Muscle layer of duodenum (tissue), 2 donors: Measurements from ENCODE around the gene PLCG2.
"Not testable (repeated sequence)": the region's sequence is repeated elsewhere in the genome, so short reads cannot be mapped to it uniquely, and the experiment has no call there.

Source experiments
- H3K27ac ChIP-seq: one replicate; pipeline ENCODE4 v1.7.0; 2013; ENCODE audit warnings: mild to moderate bottlenecking, low read length
- H3K27me3 ChIP-seq: one replicate; pipeline ENCODE4 v1.7.0; 2013; ENCODE audit warnings: low read depth, mild to moderate bottlenecking, control low read depth, low read length
- H3K36me3 ChIP-seq, 2 donors: one replicate each; pipeline ENCODE4 v1.7.0; 2013; ENCODE audit warnings: low read length in 2 of 2, control low read depth in 1 of 2, mild to moderate bottlenecking in 1 of 2; ENCODE audit not compliant: insufficient read depth in 2 of 2, control insufficient read depth in 1 of 2
- H3K4me1 ChIP-seq, 2 donors: one replicate each; pipeline ENCODE4 v1.7.0; 2013; ENCODE audit warnings: low read length in 2 of 2, mild to moderate bottlenecking in 2 of 2, control low read depth in 1 of 2, moderate library complexity in 1 of 2; ENCODE audit not compliant: insufficient read depth in 2 of 2, control insufficient read depth in 1 of 2
- H3K4me3 ChIP-seq, 2 donors: one replicate each; pipeline ENCODE4 v1.7.0; 2013; ENCODE audit warnings: low read length in 2 of 2, low read depth in 1 of 2, mild to moderate bottlenecking in 1 of 2
- H3K9me3 ChIP-seq, 2 donors: one replicate each; pipeline ENCODE4 v1.7.0; 2013; ENCODE audit warnings: low read length in 2 of 2, control low read depth in 1 of 2, mild to moderate bottlenecking in 1 of 2; ENCODE audit not compliant: control insufficient read depth in 1 of 2
- donor health status: healthy.

The PLCG2 gene

DNA sequence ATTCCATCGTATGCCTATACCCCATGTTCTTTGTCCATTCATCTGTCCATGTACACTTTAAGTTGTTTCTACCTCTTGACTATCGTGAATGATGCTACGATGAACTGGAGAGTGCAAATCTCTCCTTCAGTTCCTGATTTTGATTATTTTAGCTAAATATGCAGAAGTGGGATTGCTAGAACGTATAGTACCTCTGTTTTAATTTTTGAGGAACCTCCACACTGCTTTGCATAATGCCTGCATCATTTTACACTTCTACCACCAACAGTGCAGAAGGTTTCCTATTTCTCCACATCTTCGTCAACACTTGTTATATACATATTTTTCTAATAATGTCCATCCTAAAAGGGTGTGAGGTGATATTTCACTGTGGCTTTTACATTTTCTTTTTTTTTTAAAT is 188.3 kb downstream of the PLCG2 start:
- peaks cover 11 to 13% of the 10 kb centered on the region in 2 donors for H3K9me3 ChIP-seq
- no peaks in the 10 kb centered on the region for H3K36me3 ChIP-seq
- no peaks in the 10 kb centered on the region for H3K27me3 ChIP-seq

DNA sequence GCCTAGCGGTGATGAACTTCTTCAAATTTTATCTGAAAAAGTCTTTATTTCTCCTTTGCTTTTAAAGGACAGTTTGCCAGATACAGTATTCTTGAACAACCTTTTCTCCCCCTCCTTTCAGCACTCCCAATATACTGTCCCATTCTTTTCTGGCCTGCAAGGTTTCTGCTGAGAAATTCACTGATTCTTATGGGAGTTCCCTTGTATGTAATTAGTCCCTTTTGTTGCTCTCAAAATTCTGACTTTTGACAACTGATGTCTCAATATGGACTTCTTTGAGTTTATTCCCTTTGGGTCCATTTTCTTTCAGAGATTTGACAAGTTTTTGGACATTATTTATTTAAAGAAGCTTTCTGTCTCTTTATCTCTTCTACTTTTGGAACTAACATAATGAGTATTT is 192.8 kb downstream of the PLCG2 start:
- Histone ChIP-seq H3K4me1 (no peaks in the 10 kb centered on the region), H3K9me3 (peaks cover 15 to 21% of the 10 kb centered on the region in 2 donors), H3K4me3 (no peak overlapping the region), H3K27ac (no peak overlapping the region), H3K27me3 (no peaks in the 10 kb centered on the region), H3K36me3 (no peaks in the 10 kb centered on the region)

More for the DNA sequence above, 188.3 kb downstream of the PLCG2 start:
- H3K4me1 ChIP-seq = no peaks in the 10 kb centered on the region
- no peak overlapping the region for H3K4me3 ChIP-seq
- no peak overlapping the region for H3K27ac ChIP-seq

DNA sequence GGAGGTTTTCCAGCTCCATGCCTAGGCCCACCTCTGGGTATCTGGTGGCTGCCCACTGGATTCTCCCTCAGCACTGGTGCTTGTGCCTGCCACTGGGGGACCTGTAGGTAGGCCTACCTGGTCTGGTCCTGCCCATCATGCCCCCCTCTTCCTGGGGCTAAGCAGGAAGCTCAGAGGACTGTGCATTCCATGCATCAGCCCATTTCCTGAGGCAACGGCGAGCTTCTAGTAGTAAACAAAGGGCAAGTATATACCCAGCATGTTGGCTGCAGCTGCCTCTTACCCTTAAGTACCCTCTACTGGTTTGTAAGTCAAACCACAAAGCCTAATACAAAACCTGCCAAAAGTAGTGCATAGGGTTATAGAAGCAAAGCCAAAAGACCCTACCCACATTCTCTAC is 194.6 kb downstream of the PLCG2 start:
- Histone ChIP-seq H3K9me3 (peaks cover 15 to 21% of the 10 kb centered on the region in 2 donors), H3K4me3 (no peak overlapping the region), H3K4me1 (no peaks in the 10 kb centered on the region)

DNA sequence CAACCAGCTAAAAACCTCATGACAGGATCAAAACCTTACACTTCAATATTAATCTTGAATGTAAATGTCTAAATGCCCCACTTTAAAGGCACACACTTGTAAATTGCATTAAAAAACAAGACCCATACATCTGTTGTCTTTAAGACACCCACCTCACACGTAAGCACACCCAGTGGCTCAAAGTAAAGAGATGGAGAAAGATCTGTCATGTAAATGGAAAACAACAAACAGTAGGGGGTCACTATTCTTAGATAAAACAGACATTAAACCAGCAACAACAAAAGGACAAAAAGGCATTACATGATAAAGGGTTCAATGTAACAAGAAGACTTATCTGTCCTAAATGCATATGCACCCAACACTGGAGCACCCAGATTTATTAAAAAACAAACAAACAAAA is 196.5 kb downstream of the PLCG2 start:
- no peak overlapping the region for H3K27ac ChIP-seq
- peaks cover 14 to 21% of the 10 kb centered on the region in 2 donors for H3K9me3 ChIP-seq
- no peak overlapping the region for H3K4me3 ChIP-seq
- H3K27me3 ChIP-seq = no peaks in the 10 kb centered on the region
- H3K36me3 ChIP-seq = no peaks in the 10 kb centered on the region
- H3K4me1 ChIP-seq = no peaks in the 10 kb centered on the region

More for the DNA sequence above, 194.6 kb downstream of the PLCG2 start:
- Histone ChIP-seq H3K27me3 (no peaks in the 10 kb centered on the region), H3K27ac (no peak overlapping the region), H3K36me3 (no peaks in the 10 kb centered on the region)

DNA sequence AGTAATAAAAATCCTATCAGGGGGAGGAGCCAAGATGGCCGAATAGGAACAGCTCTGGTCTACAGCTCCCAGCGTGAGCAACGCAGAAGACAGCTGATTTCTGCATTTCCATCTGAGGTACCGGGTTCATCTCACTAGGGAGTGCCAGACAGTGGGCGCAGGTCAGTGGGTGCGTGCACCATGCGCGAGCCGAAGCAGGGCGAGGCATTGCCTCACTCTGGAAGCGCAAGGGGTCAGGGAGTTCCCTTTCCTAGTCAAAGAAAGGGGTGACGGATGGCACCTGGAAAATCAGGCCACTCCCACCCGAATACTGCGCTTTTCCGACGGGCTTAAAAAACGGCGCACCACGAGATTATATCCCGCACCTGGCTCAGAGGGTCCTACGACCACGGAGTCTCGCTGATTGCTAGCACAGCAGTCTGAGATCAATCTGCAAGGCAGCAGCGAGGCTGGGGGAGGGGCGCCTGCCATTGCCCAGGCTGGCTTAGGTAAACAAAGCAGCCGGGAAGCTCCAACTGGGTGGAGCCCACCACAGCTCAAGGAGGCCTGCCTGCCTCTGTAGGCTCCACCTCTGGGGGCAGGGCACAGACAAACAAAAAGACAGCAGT is 198.3 kb downstream of the PLCG2 start:
- not testable (repeated sequence) for H3K27ac ChIP-seq, H3K36me3 ChIP-seq, H3K27me3 ChIP-seq, H3K9me3 ChIP-seq, H3K4me3 ChIP-seq, H3K4me1 ChIP-seq

DNA sequence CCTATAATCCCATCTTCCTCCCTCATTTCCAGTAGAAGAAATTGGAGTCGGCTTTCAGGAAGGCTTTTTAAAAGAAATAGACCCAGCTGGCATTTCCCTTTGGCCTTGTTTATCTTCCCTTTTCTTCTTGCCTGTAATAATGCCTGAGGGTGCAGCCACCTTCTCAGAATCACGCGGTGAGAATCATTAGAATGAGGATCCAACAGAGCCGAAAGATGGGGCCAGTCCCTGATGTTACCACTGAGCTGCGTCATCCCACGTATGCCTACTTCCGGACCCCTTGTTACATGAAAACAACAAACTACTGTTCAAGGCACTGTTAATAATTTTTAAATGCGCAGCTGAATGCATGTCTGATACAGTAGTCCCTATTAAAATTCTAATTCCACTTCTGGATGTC is 208.0 kb downstream of the PLCG2 start:
- Histone ChIP-seq H3K4me3 (no peak overlapping the region), H3K9me3 (no peaks in the 10 kb centered on the region), H3K27ac (no peak overlapping the region), H3K36me3 (no peaks in the 10 kb centered on the region), H3K4me1 (no peaks in the 10 kb centered on the region), H3K27me3 (no peaks in the 10 kb centered on the region)

DNA sequence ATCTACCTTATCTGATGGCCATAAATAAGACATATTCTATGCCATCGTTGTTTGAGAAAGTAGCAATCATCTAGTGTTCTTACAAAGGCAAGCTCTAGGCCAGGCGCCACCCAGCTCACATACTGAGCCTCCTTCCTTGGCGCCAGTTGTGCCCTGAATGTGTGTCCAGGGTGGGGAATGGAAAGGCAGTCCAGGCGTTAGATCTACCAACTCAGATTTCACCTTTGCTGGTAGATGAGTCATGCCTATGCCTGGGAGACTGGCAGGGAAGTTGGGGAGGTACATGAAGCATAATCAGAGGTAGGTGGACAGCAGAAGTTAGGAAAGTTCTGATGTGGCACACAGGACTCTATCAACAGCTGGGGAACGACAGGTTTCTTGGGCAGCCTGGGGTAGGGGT is 208.6 kb downstream of the PLCG2 start:
- Histone ChIP-seq H3K4me3 (no peak overlapping the region), H3K4me1 (no peaks in the 10 kb centered on the region), H3K9me3 (no peaks in the 10 kb centered on the region), H3K27me3 (no peaks in the 10 kb centered on the region), H3K27ac (no peak overlapping the region), H3K36me3 (no peaks in the 10 kb centered on the region)

DNA sequence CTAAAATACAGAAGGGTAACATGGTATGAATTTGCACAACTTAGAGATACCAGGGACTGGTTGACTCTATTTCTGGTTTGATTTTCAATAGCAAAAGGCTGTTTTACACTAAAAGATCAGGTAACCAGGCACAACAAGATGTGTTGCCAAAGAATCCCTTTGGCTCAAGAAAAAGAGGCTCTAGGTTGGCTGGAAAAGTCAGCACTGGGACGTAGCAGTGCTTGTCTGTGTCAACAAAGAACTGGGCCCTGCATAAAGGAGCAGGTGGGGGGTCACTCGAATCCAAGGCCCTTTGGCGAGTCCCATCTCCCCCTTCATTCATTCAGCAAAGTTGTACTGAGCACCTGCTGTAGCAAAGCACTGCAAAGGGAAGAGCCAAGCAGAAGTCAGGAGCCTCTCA is 213.8 kb downstream of the PLCG2 start:
- no peak overlapping the region for H3K27ac ChIP-seq
- H3K36me3 ChIP-seq = no peaks in the 10 kb centered on the region
- H3K9me3 ChIP-seq = no peaks in the 10 kb centered on the region
- no peak overlapping the region for H3K4me3 ChIP-seq
- H3K27me3 ChIP-seq = no peaks in the 10 kb centered on the region
- peaks cover 10 to 12% of the 10 kb centered on the region in 2 donors for H3K4me1 ChIP-seq

DNA sequence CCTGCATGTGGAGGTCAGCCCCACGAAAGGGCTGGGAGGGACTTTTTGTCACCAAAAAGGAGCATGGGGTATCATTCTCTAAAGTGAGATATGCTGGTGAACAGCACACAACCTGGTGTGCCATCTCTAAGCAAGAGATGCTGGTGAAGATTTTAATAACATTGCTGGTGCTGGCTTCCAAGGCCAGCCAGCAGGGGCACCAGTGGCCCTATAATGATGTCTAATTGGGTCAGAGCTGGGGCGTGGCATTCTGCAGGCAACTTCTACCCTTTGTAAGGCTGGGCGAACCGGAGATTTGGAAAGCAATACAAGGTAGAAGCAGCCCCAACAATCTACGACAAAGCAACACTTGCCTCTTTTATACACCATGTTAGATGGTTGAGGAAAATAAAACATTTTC is 215.4 kb downstream of the PLCG2 start:
- Histone ChIP-seq H3K27ac (no peak overlapping the region), H3K27me3 (no peaks in the 10 kb centered on the region), H3K4me3 (no peak overlapping the region), H3K9me3 (no peaks in the 10 kb centered on the region), H3K4me1 (peaks cover 16 to 17% of the 10 kb centered on the region in 2 donors), H3K36me3 (peaks cover 0 to 6% of the 10 kb centered on the region in 2 donors)

DNA sequence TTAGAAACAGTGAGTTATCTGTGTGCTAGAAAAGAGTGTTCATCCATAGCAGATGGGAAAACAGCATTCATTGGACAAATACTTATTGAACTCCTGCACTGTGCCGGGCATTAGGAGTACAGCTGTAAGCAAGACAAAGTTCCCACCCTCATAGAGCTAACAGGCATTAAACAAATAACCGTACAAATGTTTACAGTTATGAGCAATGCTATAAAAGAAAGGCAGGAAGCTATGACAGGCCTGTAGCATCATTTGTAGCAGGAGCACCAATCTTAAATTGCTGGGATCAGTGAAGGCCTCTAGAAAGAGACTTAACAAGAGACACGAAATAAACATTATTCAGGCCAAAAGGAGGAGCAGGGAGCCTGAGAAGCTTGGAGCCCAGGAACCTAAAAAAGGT is 216.6 kb downstream of the PLCG2 start:
- Histone ChIP-seq H3K36me3 (peaks cover 0 to 6% of the 10 kb centered on the region in 2 donors), H3K9me3 (no peaks in the 10 kb centered on the region), H3K4me3 (no peak overlapping the region), H3K27me3 (no peaks in the 10 kb centered on the region), H3K27ac (no peak overlapping the region), H3K4me1 (peaks cover 16 to 17% of the 10 kb centered on the region in 2 donors)

DNA sequence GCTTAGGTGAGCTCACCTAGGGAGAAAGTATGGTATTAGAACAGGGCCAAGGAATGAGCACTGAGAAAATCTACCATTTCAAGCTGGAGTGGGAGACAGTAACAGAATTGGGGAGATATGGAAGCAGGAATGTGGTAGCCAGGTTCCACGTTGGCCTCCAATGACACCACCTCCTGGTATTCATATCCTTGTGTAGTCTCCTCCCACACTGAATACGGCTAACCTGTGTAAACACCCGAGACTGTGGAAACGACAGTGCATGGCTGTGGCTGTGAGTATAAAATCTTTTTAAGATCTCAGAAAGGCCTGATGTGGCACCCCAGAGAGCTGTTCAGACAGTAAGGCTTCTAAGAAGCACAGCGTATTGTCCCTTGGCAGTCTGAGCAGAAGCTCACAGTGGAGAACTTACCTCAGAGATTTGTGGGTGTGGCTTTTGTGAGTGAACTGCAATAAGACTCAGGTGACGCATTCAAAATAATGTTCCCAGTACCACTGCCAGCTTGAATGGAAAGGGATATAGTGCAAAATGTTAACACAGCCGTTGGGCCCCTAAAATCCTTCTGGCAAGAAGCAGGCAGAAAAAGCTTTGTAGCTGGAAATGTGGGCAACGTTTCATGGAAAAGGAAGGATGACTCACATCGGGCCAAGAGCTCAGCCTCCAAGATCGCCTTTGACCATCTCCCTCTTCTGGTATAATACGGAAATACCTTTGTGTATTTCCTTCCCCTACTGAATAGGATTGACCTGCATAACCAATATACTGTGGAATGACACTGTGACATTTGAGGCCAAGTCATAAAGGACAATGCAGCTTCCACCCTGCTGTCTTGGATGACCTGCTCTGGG is 217.8 kb downstream of the PLCG2 start:
- peak overlapping the region; percentile 66 for H3K27ac ChIP-seq
- peaks cover 0 to 6% of the 10 kb centered on the region in 2 donors for H3K36me3 ChIP-seq

More for the DNA sequence above, 217.8 kb downstream of the PLCG2 start:
- no peaks in the 10 kb centered on the region for H3K9me3 ChIP-seq
- no peak overlapping the region for H3K4me3 ChIP-seq
- H3K4me1 ChIP-seq = peaks cover 16 to 17% of the 10 kb centered on the region in 2 donors
- no peaks in the 10 kb centered on the region for H3K27me3 ChIP-seq
